HCT116 (cell line): ENCODE data around the gene SYNE1.

Source experiments
- ATF3 ChIP-seq: IDR thresholded peaks from 2 replicates; pipeline ENCODE4 v1.6.1; 2012
- CEBPB ChIP-seq: IDR thresholded peaks from 2 replicates; pipeline ENCODE4 v1.6.1; 2012; ENCODE audit warnings: low read depth
- CTCF ChIP-seq, 3 experiments: fragments of 200-600 bp in 1 of 3; sonication (generic) in 1 of 3; IDR thresholded peaks in 2 of 3; conservative IDR thresholded peaks in 1 of 3; 2 replicates each; pipeline ENCODE4 v1.5.1; 2012 to 2017; ENCODE audit warnings: low read depth in 2 of 3, low read length in 2 of 3, antibody characterized with exemption in 1 of 3, borderline replicate concordance in 1 of 3, control low read depth in 1 of 3, mild to moderate bottlenecking in 1 of 3, mixed read lengths in 1 of 3, mixed run types in 1 of 3, moderate library complexity in 1 of 3; ENCODE audit not compliant: insufficient read depth in 1 of 3
- EZH2 ChIP-seq: fragments of 200-600 bp; sonication (generic); IDR thresholded peaks from 2 replicates; pipeline ENCODE4 v1.6.1; 2017; ENCODE audit warnings: antibody characterized with exemption, mixed run types
- EZH2phosphoT487 ChIP-seq: fragments of 200-600 bp; IDR thresholded peaks from 2 replicates; pipeline ENCODE4 v1.6.1; 2018; ENCODE audit warnings: antibody characterized with exemption, borderline replicate concordance
- FOSL1 ChIP-seq: IDR thresholded peaks from 2 replicates; pipeline ENCODE4 v1.6.1; 2012; ENCODE audit warnings: low read depth
- MAX ChIP-seq: IDR thresholded peaks from 2 replicates; pipeline ENCODE4 v1.6.1; 2012
- POLR2A ChIP-seq: IDR thresholded peaks from 2 replicates; pipeline ENCODE4 v1.7.0; 2011; ENCODE audit warnings: borderline replicate concordance; ENCODE audit not compliant: insufficient read depth, insufficient read length; ENCODE audit errors: extremely low read depth
- POLR2AphosphoS5 ChIP-seq: IDR thresholded peaks from 2 replicates; pipeline ENCODE4 v1.6.1; 2011; ENCODE audit warnings: mild to moderate bottlenecking, low read depth, low read length, moderate library complexity
- RAD21 ChIP-seq: IDR thresholded peaks from 2 replicates; pipeline ENCODE4 v1.6.1; 2012; ENCODE audit warnings: low read depth, mild to moderate bottlenecking
- SIN3A ChIP-seq: IDR thresholded peaks from 2 replicates; pipeline ENCODE4 v1.6.1; 2012; ENCODE audit warnings: low read depth
- SRF ChIP-seq: IDR thresholded peaks from 2 replicates; pipeline ENCODE4 v1.6.1; 2012; ENCODE audit warnings: low read depth
- ZNF274 ChIP-seq: fragments of 200-500 bp; sonication (Bioruptor generic); IDR thresholded peaks from 2 replicates; pipeline ENCODE4 v1.6.1; 2014; ENCODE audit warnings: mild to moderate bottlenecking, low read depth, low read length, inconsistent platforms

- TF ChIP-seq CTCF (IDR thresholded peaks at IDR 0.05 in 2 of 3, conservative IDR thresholded peaks at IDR 0.05 in 1 of 3; ENCODE audit: borderline replicate concordance in 1 of 3, insufficient read depth in 1 of 3, low read depth in 2 of 3, low read length in 2 of 3) (no peak), POLR2A (no peak), EZH2phosphoT487 (no peak), RAD21 (no peak), EZH2 (no peak), SRF (no peak), CEBPB (no peak), MAX (no peak), ZNF274 (no peak), SIN3A (no peak), POLR2AphosphoS5 (no peak), ATF3 (no peak), FOSL1 (no peak)
Observed at GRCh38 chr6:152164957-152165356, 472.2 kb downstream of the SYNE1 start.
